NCI-H2196 treated with DMSO at 0.1 percent for 48 hours (cell line): ENCODE results near the gene ITK.

Experiments used
- DNase-seq: peaks from one replicate; lab custom pipeline; 2025; ENCODE audit not compliant: unreplicated experiment; lab: John Stamatoyannopoulos, UW

ITK gene

DNA sequence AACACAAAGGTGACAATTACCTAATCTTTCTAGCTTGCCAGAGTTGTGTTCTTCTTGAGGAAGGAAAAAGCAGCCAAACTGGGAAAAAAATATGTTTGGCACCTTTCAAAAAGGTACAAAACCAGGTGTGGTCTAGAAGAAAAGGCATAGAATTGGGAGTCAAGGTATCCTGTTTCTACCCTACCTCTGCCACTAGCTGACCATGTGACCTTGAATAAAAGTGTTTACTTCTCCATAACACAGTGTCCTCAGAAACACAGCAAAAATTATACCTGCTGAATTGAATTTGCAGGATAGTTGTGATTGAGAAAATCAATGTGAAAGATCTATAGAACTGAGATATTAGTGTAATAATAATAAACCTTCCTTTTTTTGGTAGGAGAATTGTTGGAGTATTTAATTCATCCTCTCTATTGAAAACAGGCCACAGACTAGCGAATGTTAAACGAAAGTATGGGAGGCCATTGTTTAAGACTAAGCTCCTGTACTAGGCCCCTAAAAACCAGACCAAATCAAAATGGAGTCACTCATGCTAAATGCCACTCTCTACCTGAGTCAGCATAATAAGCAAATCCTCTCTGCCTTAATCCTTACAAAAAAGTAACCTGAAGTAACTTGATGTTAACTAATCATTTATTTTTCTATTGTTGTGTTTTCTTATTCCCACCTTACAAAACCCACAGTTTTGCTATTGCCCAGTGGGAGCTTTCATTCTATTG lies 97.8 kb downstream of the ITK start:
- DNase-seq, result no peak

DNA sequence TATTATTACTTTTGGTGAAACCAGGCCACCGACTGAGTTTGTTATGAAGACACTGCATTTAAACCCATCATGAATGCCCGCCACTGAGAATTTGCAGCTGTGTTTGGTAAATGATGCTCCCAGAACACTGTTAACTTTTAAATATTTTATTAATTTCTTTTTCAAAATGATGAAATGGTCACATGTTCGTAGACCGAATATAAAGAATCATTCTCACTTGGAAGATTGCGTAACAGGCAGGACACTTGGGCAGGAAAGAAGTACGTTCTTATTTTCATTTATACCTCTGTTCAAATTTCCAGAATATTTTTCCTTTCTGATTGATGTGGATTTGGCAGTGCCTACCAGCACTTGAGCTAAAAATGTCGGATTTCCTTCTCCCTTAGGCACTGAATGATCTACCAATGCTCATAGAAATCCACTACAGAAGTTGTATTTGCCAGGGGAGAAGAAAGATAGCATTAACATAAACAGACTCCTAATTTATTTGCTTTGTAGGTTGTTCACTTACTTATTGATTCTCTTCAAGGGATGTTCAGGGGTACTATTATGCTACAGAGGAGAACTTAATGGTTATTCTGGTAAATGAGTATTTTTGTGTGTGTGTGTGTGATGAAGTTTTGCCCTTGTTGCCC lies 99.1 kb downstream of the ITK start:
- no peak for DNase-seq

DNA sequence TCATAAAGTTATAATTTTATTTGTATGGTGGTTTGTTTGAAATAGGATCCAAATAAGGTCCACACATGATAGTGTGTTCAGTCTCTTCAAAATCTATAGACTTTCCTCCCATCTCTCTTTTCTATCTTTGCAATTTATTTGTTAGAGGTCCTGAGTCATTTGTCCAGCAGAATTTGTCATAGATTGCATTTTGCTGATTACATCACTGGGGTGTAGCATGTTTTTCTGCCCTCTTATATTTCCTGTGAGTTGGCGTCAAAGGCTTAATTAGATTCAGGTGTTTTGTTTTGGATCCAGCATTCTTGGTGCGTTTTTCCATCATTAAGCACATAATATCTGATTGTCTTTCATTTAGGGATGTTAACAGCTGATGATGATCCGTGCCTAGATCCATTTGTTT lies 100.3 kb downstream of the ITK start:
- no peak for DNase-seq

DNA sequence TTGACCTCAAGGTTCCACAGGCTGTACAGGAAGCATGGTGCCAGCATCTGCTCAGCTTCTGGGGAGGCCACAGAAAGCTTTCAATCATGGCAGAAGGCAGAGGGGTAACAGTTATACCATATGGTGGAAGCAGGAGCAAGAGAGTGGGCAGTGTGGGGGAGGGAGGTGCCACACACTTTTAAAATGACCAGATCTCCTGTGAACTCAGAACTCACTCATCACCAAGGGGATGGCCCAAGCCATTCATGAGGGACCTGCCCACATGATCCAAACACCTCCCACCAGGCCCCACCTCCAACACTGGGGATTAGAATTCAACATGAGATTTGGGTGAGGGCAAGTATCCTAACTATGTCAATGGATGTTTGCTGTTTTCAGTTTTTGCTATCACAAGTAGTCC lies 101.5 kb downstream of the ITK start:
- no peak for DNase-seq

DNA sequence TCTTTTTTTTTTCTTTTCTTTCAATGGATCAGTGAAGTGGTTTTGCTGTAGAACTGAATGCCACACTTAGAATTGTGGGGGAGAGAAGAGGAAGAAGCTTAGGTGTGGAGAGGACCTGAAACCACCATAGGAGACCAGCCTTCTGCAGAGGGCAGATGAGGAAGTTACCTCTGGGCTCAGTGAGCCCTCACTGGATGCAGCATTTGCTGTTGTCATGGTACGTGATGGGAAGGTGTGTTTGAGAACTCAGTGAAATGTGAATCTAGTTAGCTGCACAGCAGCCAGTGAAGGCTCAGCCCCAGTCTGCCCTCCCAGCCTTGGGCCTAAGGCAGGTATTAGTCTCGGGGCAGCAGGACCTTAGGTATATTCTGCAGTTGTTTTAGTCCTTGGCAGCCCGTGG lies 102.8 kb downstream of the ITK start:
- DNase-seq, result no peak

DNA sequence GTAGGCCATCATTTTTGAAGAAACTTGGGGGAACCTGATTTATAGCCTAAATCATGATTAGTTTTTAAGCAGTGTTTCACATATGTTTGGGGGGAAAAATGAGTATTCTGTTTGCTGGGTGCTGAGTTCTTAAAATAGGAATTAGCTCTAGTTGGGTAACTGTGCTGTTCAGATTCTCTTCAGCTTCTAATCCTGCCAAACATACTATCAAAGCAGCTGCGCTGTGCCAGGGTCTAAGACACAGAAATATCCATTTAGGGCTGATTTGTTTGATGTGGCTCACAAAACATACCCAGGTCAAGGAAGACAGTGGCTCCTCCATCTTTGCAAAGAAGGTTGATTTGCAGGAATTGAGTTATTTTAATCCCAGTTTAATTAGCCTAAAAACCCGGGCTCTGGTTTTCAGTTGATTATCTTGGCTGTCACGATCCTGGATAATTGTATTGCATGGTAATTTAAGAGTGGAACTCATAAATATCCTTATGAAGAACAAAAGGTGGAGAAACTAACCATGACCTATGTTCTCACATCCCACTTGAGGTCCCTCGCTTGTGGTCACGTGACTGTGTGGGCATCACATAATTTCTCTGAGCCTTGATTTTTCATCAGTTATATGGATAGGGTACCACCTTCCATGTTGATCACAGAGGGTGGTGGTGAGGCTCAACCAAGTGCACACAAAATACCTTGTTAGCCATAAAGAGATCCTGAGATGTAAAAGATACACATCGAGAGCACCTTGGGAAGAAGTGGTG lies 104.0 kb downstream of the ITK start:
- no peak for DNase-seq

DNA sequence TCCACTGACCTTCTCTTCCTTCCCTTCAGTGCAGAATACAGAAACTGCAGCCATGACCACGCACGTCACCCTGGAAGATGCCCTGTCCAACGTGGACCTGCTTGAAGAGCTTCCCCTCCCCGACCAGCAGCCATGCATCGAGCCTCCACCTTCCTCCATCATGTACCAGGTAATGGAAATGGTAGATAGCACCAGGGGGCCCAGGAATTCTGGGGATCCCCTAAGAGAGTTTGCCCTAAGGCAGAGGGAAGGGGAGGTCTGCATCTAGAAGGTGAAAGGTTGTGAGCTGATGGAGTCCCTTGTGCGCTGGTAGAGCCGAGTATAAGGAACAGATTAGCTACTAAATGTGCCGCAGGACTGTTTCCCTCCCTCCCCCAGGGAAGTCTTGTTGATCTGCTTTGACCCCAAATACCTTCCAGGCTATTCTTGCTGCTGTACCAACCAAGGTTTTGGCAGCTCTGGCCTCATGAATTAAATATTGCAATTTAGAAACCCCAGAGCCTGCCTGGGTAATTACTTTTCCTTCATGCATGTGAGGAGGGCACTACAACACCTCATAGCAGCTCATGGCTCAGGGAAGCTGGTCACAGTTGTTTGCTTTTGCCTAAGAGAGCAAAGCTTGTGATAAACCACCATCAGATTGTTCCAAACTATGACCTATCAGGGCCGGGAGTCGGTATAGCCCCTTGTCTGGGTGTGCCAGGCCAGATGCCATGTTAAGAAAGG lies 104.8 kb downstream of the ITK start:
- no peak for DNase-seq

DNA sequence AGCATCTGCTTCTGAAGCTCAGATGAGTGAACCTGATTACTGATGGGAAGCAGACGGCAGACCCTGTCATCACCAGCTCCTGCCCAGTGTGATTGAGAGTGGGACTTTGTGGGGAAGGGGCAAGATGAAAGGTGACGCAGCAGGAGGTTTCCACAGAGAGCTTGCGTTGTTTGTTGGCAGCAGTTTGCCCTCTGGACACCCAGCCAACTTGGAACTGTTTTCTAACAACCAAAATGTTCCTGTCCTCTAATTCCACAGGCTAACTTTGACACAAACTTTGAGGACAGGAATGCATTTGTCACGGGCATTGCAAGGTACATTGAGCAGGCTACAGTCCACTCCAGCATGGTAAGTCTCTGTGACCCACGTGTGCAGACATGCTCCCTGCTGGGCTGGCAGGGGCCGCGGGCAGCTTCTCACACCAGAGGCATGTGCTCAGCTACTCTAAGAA lies 106.1 kb downstream of the ITK start:
- DNase-seq, result no peak

DNA sequence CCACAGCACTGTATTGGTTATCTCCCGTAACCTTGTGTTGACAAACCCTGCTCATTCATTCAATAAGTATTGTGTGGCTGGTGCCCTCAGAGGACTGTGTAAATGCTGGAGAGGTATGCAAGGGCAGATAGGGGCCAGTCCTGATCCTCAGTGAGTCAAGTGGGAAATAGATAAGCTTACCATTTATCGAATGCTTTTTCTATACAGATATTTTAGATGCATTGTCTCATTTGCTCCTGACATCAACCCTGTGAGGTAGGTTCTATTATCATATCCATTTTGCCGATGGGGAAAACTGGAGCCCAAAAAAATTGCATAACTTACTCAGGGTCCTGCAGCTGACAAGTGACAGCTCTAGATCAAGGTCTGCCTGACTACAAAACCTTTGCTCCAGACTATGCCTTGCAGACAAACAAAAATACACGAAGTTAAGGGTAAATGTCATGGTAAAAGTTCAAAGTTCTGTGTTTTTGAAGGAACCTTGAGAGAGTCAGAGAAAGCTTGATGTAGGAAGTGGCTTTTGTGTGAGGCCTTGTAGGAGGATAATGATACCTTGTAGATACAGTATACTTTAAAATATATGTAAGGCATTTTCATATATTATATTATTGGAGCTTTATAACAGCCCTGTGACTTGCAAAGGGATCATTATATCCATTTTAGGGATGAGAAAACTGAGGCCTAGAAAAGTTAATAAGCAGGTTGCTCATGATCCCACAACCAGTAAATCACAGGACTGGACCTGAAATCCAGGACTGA lies 107.9 kb downstream of the ITK start:
- DNase-seq, result no peak

DNA sequence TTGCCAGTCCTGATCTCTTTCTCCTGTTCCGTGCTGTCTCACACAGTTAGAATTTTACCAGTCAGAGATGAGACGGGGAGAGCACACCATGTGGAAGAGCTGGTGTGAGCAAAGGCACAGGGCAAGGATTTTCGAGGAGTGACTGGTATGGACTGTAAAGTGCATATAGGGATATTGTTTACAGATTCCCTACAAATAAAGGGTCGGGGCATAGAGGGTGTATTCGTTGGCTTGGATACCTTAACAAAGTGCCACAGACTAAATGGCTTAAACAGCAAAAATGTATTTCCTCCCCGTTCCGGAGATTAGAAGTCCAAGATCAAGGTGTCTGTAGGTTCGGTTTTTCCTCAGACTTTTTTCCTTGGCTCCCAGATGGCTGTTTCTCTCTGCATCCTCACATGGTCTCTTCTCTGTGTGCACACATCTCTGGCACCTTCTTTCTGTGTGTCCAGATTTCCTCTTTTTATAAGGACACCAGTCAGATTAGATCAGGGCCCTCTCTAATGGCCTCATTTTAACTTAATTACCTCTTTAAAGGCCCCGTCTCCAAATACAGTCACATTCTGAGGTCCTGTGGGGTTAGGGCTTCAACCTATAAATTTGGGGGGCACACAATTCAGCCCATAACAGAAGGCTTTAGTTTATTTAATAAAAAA lies 108.7 kb downstream of the ITK start:
- DNase-seq, result no peak

DNA sequence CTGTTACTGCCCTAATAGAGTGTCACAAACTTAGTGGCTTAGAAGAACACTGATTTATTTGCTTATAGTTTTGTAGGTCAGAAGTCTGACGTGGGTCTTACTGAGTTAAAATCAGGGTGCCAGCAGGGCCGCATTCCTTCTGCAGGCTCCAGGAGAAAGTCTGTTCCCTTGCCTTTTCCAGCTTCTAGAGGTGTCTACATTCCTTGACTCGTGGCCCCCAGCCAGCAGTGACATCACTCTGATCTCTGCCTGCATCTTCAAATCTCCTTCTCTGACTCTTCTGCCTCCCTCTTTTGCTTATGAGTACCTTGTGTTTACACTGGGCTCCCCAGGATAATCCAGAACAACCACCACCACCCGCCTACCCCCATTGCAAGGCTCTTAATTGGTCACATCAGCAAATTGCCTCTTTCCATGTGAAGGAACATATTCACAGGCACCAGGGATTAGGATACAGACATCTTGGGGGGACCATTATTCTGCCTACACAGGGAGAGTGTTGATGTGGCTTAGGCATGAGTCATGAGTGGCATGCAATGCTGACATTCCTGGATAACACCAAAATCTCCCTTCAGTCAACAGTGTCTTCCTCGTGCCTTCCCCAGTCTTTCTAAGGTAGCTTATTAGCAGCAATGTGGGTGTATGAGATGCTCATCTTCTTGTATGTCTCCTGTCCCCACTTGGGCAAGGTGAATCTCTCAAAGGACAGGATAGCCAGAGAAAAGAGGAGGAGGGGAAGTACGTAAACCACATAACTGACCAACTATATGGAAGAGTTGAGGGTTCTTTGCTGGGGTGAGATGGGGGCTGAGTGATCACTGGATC lies 109.7 kb downstream of the ITK start:
- no peak for DNase-seq

DNA sequence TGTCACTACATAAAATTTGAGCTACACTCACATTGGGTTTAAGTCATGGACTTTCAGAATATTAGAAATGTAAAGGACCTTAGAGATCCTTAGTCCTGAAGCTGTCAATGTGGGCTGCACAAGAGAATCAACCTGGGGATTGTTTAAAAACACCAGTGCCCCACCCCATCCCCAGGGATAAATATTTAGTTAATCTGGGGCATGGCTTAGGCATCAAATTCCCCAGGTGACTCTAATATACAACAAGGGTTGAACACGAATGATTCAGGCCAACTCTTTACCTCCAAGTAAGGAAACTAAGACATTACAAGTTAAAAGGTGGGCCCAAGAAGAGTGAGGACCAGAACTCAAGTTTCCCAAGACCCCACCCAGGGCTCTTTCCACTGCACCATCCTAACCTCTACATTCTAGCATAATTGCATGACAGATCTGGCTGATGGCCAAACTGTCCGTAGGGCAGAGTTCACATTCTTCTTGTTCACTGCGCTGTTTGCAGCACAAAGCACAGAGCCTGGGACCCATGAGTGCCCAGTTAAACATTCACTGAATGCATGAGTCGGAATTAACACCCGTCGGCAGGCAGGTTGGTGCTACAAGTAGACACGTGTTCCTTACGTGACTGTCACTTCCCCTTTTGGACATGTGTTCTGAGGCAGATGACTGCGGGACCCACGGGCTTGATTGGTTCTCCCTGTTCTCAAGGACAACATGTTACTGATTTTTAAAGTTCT lies 110.5 kb downstream of the ITK start:
- DNase-seq, result no peak

DNA sequence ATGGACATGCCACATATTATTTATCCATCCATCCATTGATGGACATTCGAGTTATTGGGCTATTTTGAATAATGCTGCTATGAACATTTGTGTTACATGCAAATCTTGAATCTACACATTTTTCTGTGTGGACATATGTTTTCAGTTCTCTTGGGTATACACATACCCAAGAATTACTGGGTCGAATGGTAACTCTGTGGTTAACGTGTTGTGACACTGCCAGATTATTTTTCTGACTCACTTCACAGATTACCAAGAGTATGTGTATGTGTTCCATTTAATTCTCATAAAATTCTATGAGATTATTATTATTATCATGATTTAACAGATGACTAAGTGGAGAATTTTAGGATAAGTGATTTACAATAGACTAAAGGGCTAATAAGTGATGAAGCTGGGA lies 112.0 kb downstream of the ITK start:
- DNase-seq, result no peak

DNA sequence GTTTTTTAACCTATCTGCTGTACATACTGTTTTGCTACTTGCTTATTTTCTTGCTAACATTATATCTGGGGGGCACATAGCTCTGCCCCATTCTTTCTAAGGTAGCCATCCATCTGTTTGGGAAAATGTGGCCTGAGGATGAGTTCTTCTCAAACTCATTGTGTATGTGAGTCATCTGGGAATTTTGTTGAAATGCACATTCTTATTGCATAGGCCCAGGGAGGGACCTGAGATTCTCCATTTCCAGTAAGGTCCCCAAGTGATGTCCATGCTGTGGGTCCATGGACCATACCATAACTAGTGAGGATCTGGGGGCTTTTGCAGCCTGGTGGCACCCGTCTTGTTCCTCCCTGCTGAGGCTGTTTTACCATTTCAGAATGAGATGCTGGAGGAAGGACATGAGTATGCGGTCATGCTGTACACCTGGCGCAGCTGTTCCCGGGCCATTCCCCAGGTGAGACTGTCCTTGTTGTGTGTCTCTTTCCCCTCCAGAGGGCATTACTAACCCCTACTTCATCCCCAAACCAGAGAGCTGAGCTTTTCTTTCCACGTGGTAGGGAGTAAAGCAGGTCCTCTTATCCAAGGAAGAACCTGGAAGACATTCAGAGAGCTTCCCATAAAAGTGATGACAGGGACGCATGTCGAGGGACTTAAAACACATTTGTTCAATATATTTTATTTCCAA lies 113.9 kb downstream of the ITK start:
- no peak for DNase-seq

DNA sequence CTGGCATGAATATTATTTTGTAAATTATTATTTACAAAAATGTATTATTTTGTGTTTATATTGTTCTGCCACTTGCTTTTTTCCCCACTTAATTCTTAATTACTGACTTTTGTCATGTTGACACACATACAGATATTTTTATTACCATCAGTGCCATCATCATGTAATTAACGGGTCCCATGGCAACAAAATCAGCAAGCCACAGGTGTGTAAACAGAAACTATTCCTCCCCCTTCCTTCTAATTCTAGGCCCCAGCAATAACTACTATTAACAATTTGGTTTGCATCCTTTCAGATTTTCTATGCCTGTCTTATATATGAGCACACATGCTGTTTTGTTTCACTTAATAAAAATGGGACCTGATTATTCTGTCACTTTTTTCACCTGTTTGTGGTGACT lies 114.6 kb downstream of the ITK start:
- peak; percentile 30 for DNase-seq

DNA sequence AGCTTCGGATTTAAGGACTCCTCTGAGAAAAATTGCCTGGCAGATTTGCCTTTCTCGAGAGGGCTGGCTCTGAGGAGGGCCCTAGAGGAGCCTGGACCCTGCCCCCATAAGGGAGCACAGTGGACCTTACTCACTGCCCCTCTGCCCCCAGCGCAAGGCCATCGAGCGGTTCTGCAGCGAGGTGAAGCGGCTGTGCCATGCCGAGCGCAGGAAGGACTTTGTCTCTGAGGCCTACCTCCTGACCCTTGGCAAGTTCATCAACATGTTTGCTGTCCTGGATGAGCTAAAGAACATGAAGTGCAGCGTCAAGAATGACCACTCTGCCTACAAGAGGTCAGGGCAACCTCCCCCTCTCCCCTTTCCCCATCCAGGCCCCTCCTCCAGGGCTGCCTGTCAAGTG lies 119.9 kb downstream of the ITK start:
- no peak for DNase-seq

DNA sequence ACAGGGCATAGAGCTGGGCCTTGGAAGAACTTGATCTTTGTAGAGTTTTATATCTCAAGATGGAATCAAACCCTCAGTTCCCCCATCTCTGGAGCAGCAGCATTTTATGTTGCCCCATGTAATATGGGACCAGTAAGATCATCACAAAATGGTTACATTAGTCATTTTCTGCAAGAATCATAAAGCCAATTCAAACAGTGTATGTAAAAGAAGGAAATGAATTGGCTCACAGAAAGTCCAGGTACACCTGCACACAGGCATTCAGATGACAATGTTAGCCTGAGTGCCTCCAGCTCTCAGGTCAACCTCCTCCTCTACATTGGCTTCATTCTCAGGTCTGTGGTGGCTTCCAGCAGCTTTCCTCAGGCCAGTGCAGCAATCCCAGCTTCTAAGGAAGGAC lies 120.4 kb downstream of the ITK start:
- DNase-seq, result no peak

DNA sequence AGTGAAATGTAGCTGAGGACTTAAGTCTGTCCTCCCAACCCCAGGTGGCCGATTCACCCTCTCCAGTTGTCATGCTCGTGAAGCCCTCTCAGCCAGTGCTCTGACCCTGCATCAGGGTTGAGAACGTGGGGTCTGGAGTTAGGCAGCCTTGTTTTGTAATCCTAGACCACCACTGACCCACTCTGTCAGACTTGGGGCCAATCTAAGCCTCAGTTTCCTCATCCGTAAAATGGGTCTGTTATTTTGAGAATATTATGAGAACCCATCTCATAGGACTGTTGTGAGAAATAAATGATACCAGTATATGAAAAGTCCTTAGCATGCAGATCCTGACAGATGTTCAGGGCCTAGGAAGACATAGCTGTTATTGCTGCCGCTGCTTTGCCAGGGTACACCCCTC lies 122.4 kb downstream of the ITK start:
- no peak for DNase-seq
